Femur (tissue), 1 donor: ENCODE results near the gene CCDC185.

Experiments
- DNase-seq: peaks from one replicate; pipeline ENCODE4 v3.0.0-alpha.2; 2017

Gene CCDC185

DNA sequence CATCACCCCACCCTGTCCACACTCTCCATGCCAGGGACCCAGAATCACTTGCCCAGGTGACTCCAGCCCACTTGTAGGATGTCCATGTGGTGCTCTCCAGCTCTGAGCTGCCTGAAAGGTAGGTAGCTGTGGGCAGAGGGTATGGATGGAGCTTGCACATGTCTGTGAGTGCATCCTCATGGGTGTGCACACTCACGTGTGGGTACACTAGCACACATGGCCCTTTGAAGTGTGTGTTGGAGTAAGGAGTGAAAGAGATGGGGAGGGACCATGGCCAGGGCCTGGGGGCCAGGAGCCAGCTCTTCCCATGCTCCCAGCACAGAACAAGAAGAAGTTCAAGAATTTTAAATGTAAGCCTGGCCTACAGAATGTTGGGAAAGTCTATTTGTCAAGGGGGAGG is 50.2 kb downstream of the CCDC185 start:
- no peak for DNase-seq

DNA sequence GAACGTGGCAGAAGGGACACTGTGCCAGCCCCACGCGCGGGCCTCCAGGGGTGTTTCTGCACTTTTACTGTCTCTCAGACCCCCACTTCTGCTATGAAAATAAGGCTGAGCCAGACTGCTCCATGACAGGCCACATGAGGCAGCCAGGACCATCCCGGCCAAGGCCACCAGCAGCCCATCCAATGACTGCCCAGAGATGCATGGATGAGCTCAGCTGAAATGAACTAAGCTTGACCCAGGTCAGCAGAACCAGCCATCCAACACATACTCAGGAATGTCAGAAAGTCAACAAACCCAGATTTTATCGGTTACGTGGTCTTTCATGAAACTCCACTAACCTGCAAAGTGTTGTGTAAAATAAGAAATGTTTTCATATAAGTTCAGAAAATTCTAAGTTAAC is 51.2 kb downstream of the CCDC185 start:
- DNase-seq = no peak
